Limb (tissue), 2 donors: ENCODE measurements around the gene ARMC12.

Source experiments
- DNase-seq, 2 donors: peaks; one replicate each; pipeline ENCODE4 v3.0.0-alpha.2; 2016; ENCODE audit errors: extremely low spot score in 2 of 2

ARMC12 gene

GRCh38 chr6:35775031-35775430 is 38.2 kb downstream of the ARMC12 start:
- no peak for DNase-seq

- peak in 1 of 2 donors; percentile 59 for DNase-seq
Measured at GRCh38 chr6:35776364-35777215, 39.8 kb downstream of the ARMC12 start, which contains the start of gene CLPSL2. Gene CLPSL2, plus strand, starts transcription at chr6:35776598. Its CDS starts 21 bp downstream, at chr6:35776619.

- DNase-seq = no peak
Measured at GRCh38 chr6:35777356-35778102, 40.7 kb downstream of the ARMC12 start.

GRCh38 chr6:35778437-35778836 is 41.6 kb downstream of the ARMC12 start:
- DNase-seq = no peak

GRCh38 chr6:35780719-35781118 is 43.9 kb downstream of the ARMC12 start, which contains the start of gene CLPSL1:
Gene CLPSL1, plus strand, starts transcription at chr6:35781019. Its CDS starts 92 bp downstream, at chr6:35781111.
- DNase-seq = no peak

GRCh38 chr6:35781290-35781689 is 44.5 kb downstream of the ARMC12 start:
- DNase-seq = no peak

GRCh38 chr6:35782424-35782823 is 45.6 kb downstream of the ARMC12 start:
- DNase-seq = no peak

- DNase-seq = no peak
Measured at GRCh38 chr6:35784200-35784599, 47.4 kb downstream of the ARMC12 start.

GRCh38 chr6:35786272-35786671 is 49.4 kb downstream of the ARMC12 start:
- DNase-seq = no peak

GRCh38 chr6:35786810-35787209 is 50.0 kb downstream of the ARMC12 start:
- DNase-seq = no peak

GRCh38 chr6:35787266-35788218 is 50.7 kb downstream of the ARMC12 start:
- DNase-seq = no peak

- DNase-seq = no peak
Measured at GRCh38 chr6:35788423-35788982, 51.7 kb downstream of the ARMC12 start.

GRCh38 chr6:35790683-35791082 is 53.9 kb downstream of the ARMC12 start:
- DNase-seq = no peak

GRCh38 chr6:35794536-35795452 is 58.0 kb downstream of the ARMC12 start:
- DNase-seq = no peak

- no peak for DNase-seq
Measured at GRCh38 chr6:35795453-35796071, 58.7 kb downstream of the ARMC12 start.

GRCh38 chr6:35796236-35796635 is 59.4 kb downstream of the ARMC12 start:
- DNase-seq = no peak

GRCh38 chr6:35797837-35798526 is 61.1 kb downstream of the ARMC12 start:
- DNase-seq = no peak
